ENCODE measurements around the gene CISH.

CISH gene

GRCh38 chr3:50587373-50587772 lies 24.2 kb downstream of the CISH start:
- in situ Hi-C loops (cut with MboI; ENCODE audit: low pct_unique_long_range_greater_than_20kb, low sequenced_read_pairs, unreplicated experiment), result no loop called here
- TF ChIP-seq CTCF (IDR thresholded peaks at IDR 0.05; ENCODE audit: extremely low read depth, insufficient read depth, missing control alignments), result no peak
- DNase-seq (ENCODE audit: low spot score), result no peak

GRCh38 chr3:50586763-50587070 lies 24.9 kb downstream of the CISH start:
- DNase-seq (ENCODE audit: low spot score), result no peak
- no peak for TF ChIP-seq CTCF (IDR thresholded peaks at IDR 0.05; ENCODE audit: extremely low read depth, insufficient read depth, missing control alignments)
- in situ Hi-C loops (cut with MboI; ENCODE audit: low pct_unique_long_range_greater_than_20kb, low sequenced_read_pairs, unreplicated experiment), result no loop called here

- in situ Hi-C loops (cut with MboI; ENCODE audit: low pct_unique_long_range_greater_than_20kb, low sequenced_read_pairs, unreplicated experiment), result no loop called here
- DNase-seq (ENCODE audit: low spot score), result peak; percentile 63
- no peak for TF ChIP-seq CTCF (IDR thresholded peaks at IDR 0.05; ENCODE audit: extremely low read depth, insufficient read depth, missing control alignments)
Observed at GRCh38 chr3:50585919-50586762, 25.4 kb downstream of the CISH start.

GRCh38 chr3:50584391-50584790 lies 27.2 kb downstream of the CISH start:
- in situ Hi-C loops (cut with MboI; ENCODE audit: low pct_unique_long_range_greater_than_20kb, low sequenced_read_pairs, unreplicated experiment), result no loop called here
- DNase-seq (ENCODE audit: low spot score), result no peak
- TF ChIP-seq CTCF (IDR thresholded peaks at IDR 0.05; ENCODE audit: extremely low read depth, insufficient read depth, missing control alignments), result no peak

GRCh38 chr3:50583897-50584296 lies 27.7 kb downstream of the CISH start:
- in situ Hi-C loops (cut with MboI; ENCODE audit: low pct_unique_long_range_greater_than_20kb, low sequenced_read_pairs, unreplicated experiment), result no loop called here
- no peak for DNase-seq (ENCODE audit: low spot score)
- no peak for TF ChIP-seq CTCF (IDR thresholded peaks at IDR 0.05; ENCODE audit: extremely low read depth, insufficient read depth, missing control alignments)

GRCh38 chr3:50582083-50582482 lies 29.5 kb downstream of the CISH start:
- TF ChIP-seq CTCF (IDR thresholded peaks at IDR 0.05; ENCODE audit: extremely low read depth, insufficient read depth, missing control alignments), result no peak
- in situ Hi-C loops (cut with MboI; ENCODE audit: low pct_unique_long_range_greater_than_20kb, low sequenced_read_pairs, unreplicated experiment), result no loop called here
- DNase-seq (ENCODE audit: low spot score), result no peak

Measured in GM13977 (cell line).